Adrenal gland (tissue), 12 donors: ENCODE data around the gene PIGN. TPM values are rescaled to one million over a fixed set of nuclear protein-coding genes. Genes with fewer than 3 reads are reported as not detected.

Experiments used
- DNase-seq, 7 donors: peaks; one replicate each; pipeline ENCODE4 v3.0.0-alpha.2; 2019 to 2020
- H3K27ac ChIP-seq, 5 donors: fragments of 200-600 bp; sonication (generic) in 4 of 5; 1 replicate in 3 of 5; 2 replicates in 2 of 5; pipeline versions ENCODE4 v1.5.1 to v1.8.0; 2016 to 2020; ENCODE audit warnings: mild to moderate bottlenecking in 1 of 5
- H3K27me3 ChIP-seq: fragments of 200-600 bp; 2 replicates; pipeline ENCODE4 v1.8.0; 2021
- H3K36me3 ChIP-seq, 2 donors: fragments of 200-600 bp; replicated peaks in 1 of 2; 1 replicate in 1 of 2; 2 replicates in 1 of 2; pipeline versions ENCODE4 v1.5.1 to v1.8.0; 2018 to 2022
- H3K4me1 ChIP-seq, 2 donors: fragments of 200-600 bp; replicated peaks in 1 of 2; 1 replicate in 1 of 2; 2 replicates in 1 of 2; pipeline versions ENCODE4 v1.5.1 to v1.8.0; 2018 to 2021
- H3K4me3 ChIP-seq, 4 donors: fragments of 200-600 bp; sonication (generic) in 3 of 4; one replicate each; pipeline ENCODE4 v1.5.1; 2016 to 2018
- H3K9me3 ChIP-seq, 3 donors: fragments of 200-600 bp; sonication (generic) in 1 of 3; replicated peaks in 1 of 3; 1 replicate in 2 of 3; 2 replicates in 1 of 3; pipeline versions ENCODE4 v1.5.1 to v1.8.0; 2016 to 2021
- POLR2A ChIP-seq, 2 donors: fragments of 450-650 bp; IDR thresholded peaks; one replicate each; pipeline ENCODE4 v1.6.1; 2017; ENCODE audit warnings: antibody characterized with exemption in 2 of 2, mild to moderate bottlenecking in 2 of 2, moderate library complexity in 1 of 2
- WGBS, 4 donors: extraction: QIAGEN DNeasy Blood & Tissue Kit in 2 of 4; methylation state at CpG; one replicate each; pipeline versions ENCODE4 v1.1.5 to v1.1.7; 2013 to 2017; 5-methylcytosine and 5-hydroxymethylcytosine counted together
- intact Hi-C, 2 donors: fragments of 100-400 bp; cut with DNase I; formaldehyde crosslinking; loops; one replicate each; pipeline versions ENCODE4 v1.14.1 to v1.15.0; 2022 to 2023
- polyA plus RNA-seq, 3 donors: library from polyadenylated mRNA; stranded (reverse); fragments of 200-250 nt in 2 of 3; fragments of 350-450 nt in 1 of 3; fragmentation: Illumina TruSeq in 1 of 3; extraction: RNeasy Lipid Tissue Mini Kit (QIAGEN cat#74804) in 1 of 3; gene quantifications; one replicate each; pipeline ENCODE4 v1.2.3, GENCODE V29; 2013 to 2014
- total RNA-seq, 9 donors: library from RNA; depleted of rRNA in 4 of 9; stranded (reverse); fragments of >200 nt in 4 of 9; fragments of 120-200 nt in 1 of 9; fragmentation: NEBNext Ultra II Directional in 1 of 9; extraction: Animal tissue kit (Norgen Biotek cat#: 25700) in 1 of 9; gene quantifications; one replicate each; pipeline versions ENCODE4 v1.1.0 to v1.2.4, GENCODE V29; 2013 to 2023
- TF ChIP-seq, protein P1 (sequence below), 6 experiments: fragments of 450-650 bp in 4 of 6; fragments of 200-600 bp in 2 of 6; sonication (generic) in 1 of 6; IDR thresholded peaks; 1 replicate in 5 of 6; 2 replicates in 1 of 6; pipeline versions ENCODE4 v1.5.1 to v1.8.0; 2016 to 2021; ENCODE audit warnings: antibody characterized with exemption in 6 of 6, mild to moderate bottlenecking in 2 of 6, moderate library complexity in 1 of 6
- donor health status: healthy with polysubstance abuse.
- donor health status: Bipolar disorder and iron deficiency.
- donor health status: DM: yes; HTN: yes; CAD: no.
- donor health status: DM: no; HTN: no; CAD: no.
- donor health status: DM: no; HTN: no; CAD: no.
- donor health status: DM: yes; HTN: yes; CAD: no.

The PIGN gene
- total and polyA plus RNA-seq, 12 donors: 4.4 to 50.5 (median 21.7) TPM

DNA sequence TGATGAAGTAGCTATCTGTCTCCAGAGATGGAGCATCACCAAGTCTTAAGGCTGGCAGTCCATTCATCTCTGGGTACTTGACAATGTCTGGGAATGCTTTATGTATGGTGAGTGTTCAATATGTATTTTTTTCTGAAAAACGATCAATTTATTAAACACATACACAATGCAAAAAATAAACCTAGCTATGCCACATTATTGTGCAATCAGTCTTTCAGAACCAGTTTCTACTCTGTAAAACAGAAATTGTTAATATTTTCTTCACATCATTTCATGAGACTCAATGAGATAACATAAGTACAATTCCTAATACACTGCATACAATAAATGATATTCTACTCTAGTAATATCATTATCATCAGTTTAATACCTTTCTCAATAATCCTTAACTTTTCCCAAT is 122.5 kb downstream of the PIGN start:
- no peak overlapping the region for H3K4me3 ChIP-seq
- no peaks in the 10 kb centered on the region for H3K27me3 ChIP-seq
- TF ChIP-seq POLR2A (IDR thresholded peaks at IDR 0.05): no peak
- TF ChIP-seq, protein P1, sequence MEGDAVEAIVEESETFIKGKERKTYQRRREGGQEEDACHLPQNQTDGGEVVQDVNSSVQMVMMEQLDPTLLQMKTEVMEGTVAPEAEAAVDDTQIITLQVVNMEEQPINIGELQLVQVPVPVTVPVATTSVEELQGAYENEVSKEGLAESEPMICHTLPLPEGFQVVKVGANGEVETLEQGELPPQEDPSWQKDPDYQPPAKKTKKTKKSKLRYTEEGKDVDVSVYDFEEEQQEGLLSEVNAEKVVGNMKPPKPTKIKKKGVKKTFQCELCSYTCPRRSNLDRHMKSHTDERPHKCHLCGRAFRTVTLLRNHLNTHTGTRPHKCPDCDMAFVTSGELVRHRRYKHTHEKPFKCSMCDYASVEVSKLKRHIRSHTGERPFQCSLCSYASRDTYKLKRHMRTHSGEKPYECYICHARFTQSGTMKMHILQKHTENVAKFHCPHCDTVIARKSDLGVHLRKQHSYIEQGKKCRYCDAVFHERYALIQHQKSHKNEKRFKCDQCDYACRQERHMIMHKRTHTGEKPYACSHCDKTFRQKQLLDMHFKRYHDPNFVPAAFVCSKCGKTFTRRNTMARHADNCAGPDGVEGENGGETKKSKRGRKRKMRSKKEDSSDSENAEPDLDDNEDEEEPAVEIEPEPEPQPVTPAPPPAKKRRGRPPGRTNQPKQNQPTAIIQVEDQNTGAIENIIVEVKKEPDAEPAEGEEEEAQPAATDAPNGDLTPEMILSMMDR (IDR thresholded peaks at IDR 0.05): no peak
- H3K4me1 ChIP-seq: no peaks in the 10 kb centered on the region
- no peak for DNase-seq
- 0 to 91% (median 47%) methylated on average over 1 of the region's 1 CpG for WGBS, 4 donors
- no peaks in the 10 kb centered on the region for H3K9me3 ChIP-seq
- H3K27ac ChIP-seq: no peak overlapping the region
- intact Hi-C loops: no loop called here
- H3K36me3 ChIP-seq: no peaks in the 10 kb centered on the region

DNA sequence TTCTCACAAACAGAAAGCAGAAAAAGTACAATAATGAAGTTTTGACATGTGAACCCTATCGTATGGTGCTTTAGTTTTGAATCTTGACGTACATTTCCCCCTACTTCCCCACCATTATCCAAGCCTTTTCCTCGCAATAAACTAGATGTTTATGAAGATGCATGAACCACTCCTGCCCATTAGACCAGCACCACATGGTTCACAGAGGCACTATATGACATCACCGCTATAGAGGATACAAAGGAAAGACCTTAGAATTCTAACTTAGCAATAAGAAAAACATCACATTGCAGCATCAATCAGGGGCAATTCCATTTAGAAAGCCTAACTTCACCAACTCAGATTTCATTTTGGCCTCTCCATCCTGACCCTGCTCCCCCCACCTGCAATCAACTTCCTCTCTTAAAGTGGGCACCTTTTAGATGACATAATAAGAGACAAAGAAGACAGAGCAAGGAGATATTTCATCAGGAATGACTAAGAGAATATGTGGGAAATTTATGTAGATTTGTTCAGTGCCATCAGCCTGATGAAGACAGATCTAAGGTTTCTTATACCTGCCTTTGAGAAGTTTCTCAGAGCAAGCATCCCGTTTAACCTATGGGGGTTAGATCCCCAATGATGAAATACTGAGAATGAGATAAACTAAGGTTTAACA is 124.9 kb downstream of the PIGN start:
- intact Hi-C loops: no loop called here

GRCh38 chr18:62060820-62061219 is 126.0 kb downstream of the PIGN start:
- intact Hi-C loops: no loop called here
- H3K9me3 ChIP-seq: no peaks in the 10 kb centered on the region
- TF ChIP-seq POLR2A (IDR thresholded peaks at IDR 0.05): no peak
- TF ChIP-seq, protein P1 (IDR thresholded peaks at IDR 0.05): no peak
- no peaks in the 10 kb centered on the region for H3K36me3 ChIP-seq
- no peaks in the 10 kb centered on the region for H3K27me3 ChIP-seq
- no peak for DNase-seq
- no peak overlapping the region for H3K4me3 ChIP-seq
- no peaks in the 10 kb centered on the region for H3K4me1 ChIP-seq
- 75 to 91% (median 89%) methylated on average over 2 of the region's 2 CpGs for WGBS, 4 donors
- no peak overlapping the region for H3K27ac ChIP-seq

More for the DNA sequence above, 124.9 kb downstream of the PIGN start:
- Histone ChIP-seq H3K4me1 (no peaks in the 10 kb centered on the region), H3K27ac (no peak overlapping the region), H3K9me3 (no peaks in the 10 kb centered on the region), H3K36me3 (no peaks in the 10 kb centered on the region), H3K27me3 (no peaks in the 10 kb centered on the region), H3K4me3 (no peak overlapping the region)
- WGBS, 4 donors: 90 to 97% (median 95%) methylated on average over 5 of the region's 5 CpGs
- TF ChIP-seq POLR2A (IDR thresholded peaks at IDR 0.05): no peak
- TF ChIP-seq, protein P1 (IDR thresholded peaks at IDR 0.05): no peak
- no peak for DNase-seq

DNA sequence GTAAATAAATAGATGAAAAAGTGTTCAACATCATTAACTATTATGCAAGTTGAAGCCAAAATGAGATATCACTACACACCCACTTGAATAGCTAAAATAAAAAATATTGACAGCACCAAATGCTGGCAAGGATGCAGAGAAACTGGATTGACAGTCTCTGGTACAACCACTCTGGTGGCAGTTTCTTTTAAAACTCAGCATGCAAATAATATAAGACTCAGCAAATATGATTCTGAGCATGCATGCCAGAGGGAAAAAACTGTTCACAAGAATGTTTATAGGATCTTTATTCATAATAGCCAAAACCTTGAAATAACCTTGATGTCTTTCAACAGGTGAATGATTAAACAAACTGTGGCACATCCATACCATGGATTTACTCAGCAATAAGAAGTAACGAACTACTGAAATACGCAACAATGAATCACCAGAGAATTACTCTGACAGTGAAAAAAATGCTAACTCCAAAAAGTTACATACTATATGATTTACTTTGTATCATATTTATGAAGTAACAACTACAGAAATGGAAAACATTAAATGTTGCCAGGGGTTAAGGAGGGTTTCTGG is 131.8 kb downstream of the PIGN start:
- Histone ChIP-seq H3K4me3 (no peak overlapping the region), H3K27ac (no peak overlapping the region), H3K36me3 (no peaks in the 10 kb centered on the region), H3K4me1 (no peaks in the 10 kb centered on the region), H3K9me3 (no peaks in the 10 kb centered on the region), H3K27me3 (no peaks in the 10 kb centered on the region)
- intact Hi-C loops: no loop called here
- no peak for DNase-seq
- 97 to 98% (median 98%) methylated on average over 2 of the region's 2 CpGs for whole genome bisulfite sequencing, 4 donors
- TF ChIP-seq, protein P1 (IDR thresholded peaks at IDR 0.05): no peak
- TF ChIP-seq POLR2A (IDR thresholded peaks at IDR 0.05): no peak
